GM12892 (cell line): ENCODE results near the gene CASTOR1. TPM values are rescaled to one million over a fixed set of nuclear protein-coding genes. Genes with fewer than 3 reads are reported as not detected.
"Not testable (repeated sequence)": the region's sequence is repeated elsewhere in the genome, so short reads cannot be mapped to it uniquely, and the experiment has no call there.

Experiments
- DNase-seq: peaks from one replicate; pipeline ENCODE4 v3.0.0; 2011; ENCODE audit not compliant: insufficient read length
- FAIRE-seq: peaks from 2 replicates; lab custom pipeline; 2011; peaks lifted over from hg19 to GRCh38; lab: Jason Lieb, UNC
- POLR2A ChIP-seq: IDR thresholded peaks from 2 replicates; pipeline ENCODE4 v1.6.1; 2011; ENCODE audit warnings: low read depth, low read length, control low read depth
- POLR2AphosphoS5 ChIP-seq: IDR thresholded peaks from 2 replicates; pipeline ENCODE4 v1.6.1; 2011; ENCODE audit warnings: low read depth, low read length, control low read depth
- TAF1 ChIP-seq: IDR thresholded peaks from 2 replicates; pipeline ENCODE4 v1.6.1; 2011; ENCODE audit warnings: low read depth, mild to moderate bottlenecking, control low read depth, low read length, borderline replicate concordance
- polyA plus RNA-seq: library from polyadenylated mRNA; unstranded; fragments of >200 nt; gene quantifications from one replicate; pipeline ENCODE4 v1.2.1, GENCODE V29; 2012; ENCODE audit warnings: missing spikeins, inconsistent platforms; ENCODE audit not compliant: missing spikeins

The CASTOR1 gene
- 4.7 TPM for polyA plus RNA-seq

GRCh38 chr22:30289141-30289979, at the start of gene CASTOR1:
Gene CASTOR1, minus strand, starts transcription at chr22:30289505. Its CDS starts 8 bp downstream, at chr22:30289497.
- FAIRE-seq (peak; percentile 98), DNase-seq (peak; percentile 98)
- TF ChIP-seq POLR2AphosphoS5 (no peak), TAF1 (no peak), POLR2A (no peak)

- no peak for FAIRE-seq
- DNase-seq: no peak
- no peak for TF ChIP-seq POLR2A
These were observed 49.5 kb upstream of the CASTOR1 start for GRCh38 chr22:30338802-30339201.

- DNase-seq, FAIRE-seq: not testable (repeated sequence)
These were observed 49.0 kb upstream of the CASTOR1 start for GRCh38 chr22:30338341-30338740.

- DNase-seq (no peak), FAIRE-seq (no peak)
- no peak for TF ChIP-seq TAF1
- no peak for TF ChIP-seq POLR2A
- no peak for TF ChIP-seq POLR2AphosphoS5
These were observed 48.1 kb upstream of the CASTOR1 start for GRCh38 chr22:30337461-30337778.

- TF ChIP-seq POLR2AphosphoS5 (no peak), TAF1 (no peak), POLR2A (no peak)
- no peak for DNase-seq
- no peak for FAIRE-seq
These were observed 47.6 kb upstream of the CASTOR1 start for GRCh38 chr22:30336752-30337460.

GRCh38 chr22:30335236-30335635, 45.9 kb upstream of the CASTOR1 start:
- TF ChIP-seq POLR2A: no peak
- no peak for TF ChIP-seq TAF1
- no peak for TF ChIP-seq POLR2AphosphoS5
- FAIRE-seq (no peak), DNase-seq (no peak)

GRCh38 chr22:30334646-30335045, 45.3 kb upstream of the CASTOR1 start:
- TF ChIP-seq POLR2AphosphoS5: no peak
- no peak for TF ChIP-seq POLR2A
- no peak for TF ChIP-seq TAF1
- FAIRE-seq (no peak), DNase-seq (no peak)

GRCh38 chr22:30333707-30334087, 44.4 kb upstream of the CASTOR1 start:
- FAIRE-seq: no peak
- TF ChIP-seq POLR2AphosphoS5 (no peak), POLR2A (no peak), TAF1 (no peak)
- no peak for DNase-seq

- DNase-seq: no peak
- no peak for FAIRE-seq
- TF ChIP-seq POLR2AphosphoS5 (no peak; the same call in 1 of the 2 replicates), POLR2A (0 out of 2 replicates have a peak, but pooled peaks have one; percentile 2)
These were observed 43.8 kb upstream of the CASTOR1 start for GRCh38 chr22:30332994-30333706.

GRCh38 chr22:30332551-30332950, 43.2 kb upstream of the CASTOR1 start:
- no peak for TF ChIP-seq TAF1
- TF ChIP-seq POLR2A: no peak
- peak; percentile 14; the same call in 1 of the 2 replicates for TF ChIP-seq POLR2AphosphoS5
- FAIRE-seq (no peak), DNase-seq (no peak)

GRCh38 chr22:30328466-30329049, 39.3 kb upstream of the CASTOR1 start:
- DNase-seq (no peak), FAIRE-seq (no peak)
- no peak for TF ChIP-seq POLR2AphosphoS5
- TF ChIP-seq POLR2A: no peak
- TF ChIP-seq TAF1: no peak
